ENCODE data around the gene IGFBP2.

- no peak for TF ChIP-seq CTCF (IDR thresholded peaks at IDR 0.05)
- no peak for TF ChIP-seq POLR2A (IDR thresholded peaks at IDR 0.05)
These were observed 771 bp upstream of the IGFBP2 start for GRCh38 chr2:216632346-216632951.

Data from esophagus squamous epithelium (tissue), 4 donors.